Measurements from ENCODE around the gene AK5.

Gene AK5

GRCh38 chr1:77532641-77533040 is 250.8 kb downstream of the AK5 start:
- DNase-seq (ENCODE audit: low spot score) = no peak
- TF ChIP-seq CTCF (IDR thresholded peaks at IDR 0.05; ENCODE audit: borderline replicate concordance, control extremely low read depth, extremely low read depth, insufficient read depth, missing control alignments) = no peak
- in situ Hi-C loops (cut with MboI; ENCODE audit: low sequenced_read_pairs, unreplicated experiment) = loop anchor here (10.0 to 25.0 kb wide), 2 partner anchors 388 to 580 kb away; no protein-coding TSS in a partner anchor

DNA sequence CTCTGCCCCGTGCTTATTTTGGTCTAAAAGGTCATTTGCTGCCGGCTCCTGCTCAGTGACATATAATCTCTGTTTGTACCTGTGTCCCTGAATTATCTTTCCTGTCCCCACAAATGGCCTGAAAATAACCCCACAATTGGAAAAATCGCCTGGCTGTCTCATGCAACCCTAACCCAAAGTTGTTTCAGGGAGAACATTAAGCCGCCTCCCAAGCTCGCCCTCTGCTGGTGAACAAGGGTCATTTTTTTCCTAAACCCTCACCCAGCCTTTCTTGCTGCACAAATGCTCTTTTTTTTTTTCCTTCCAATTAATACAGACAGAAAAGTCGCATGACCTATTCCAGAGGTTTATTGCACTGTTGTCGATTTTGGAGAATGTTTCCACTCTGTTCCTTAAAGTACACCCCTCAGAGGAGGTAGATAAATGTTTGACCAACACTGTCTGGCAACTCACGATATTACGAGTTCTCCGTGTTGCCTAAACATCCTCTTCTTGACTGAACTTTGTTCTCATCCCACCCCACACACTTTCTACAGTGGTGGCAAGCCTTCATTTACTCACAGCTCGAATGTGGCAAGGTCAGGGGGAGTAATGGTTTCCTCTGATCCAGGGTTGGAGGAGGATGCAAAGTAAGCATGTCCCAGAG is 252.0 kb downstream of the AK5 start:
- peak; percentile 73 for TF ChIP-seq CTCF (IDR thresholded peaks at IDR 0.05; ENCODE audit: borderline replicate concordance, control extremely low read depth, extremely low read depth, insufficient read depth, missing control alignments)
- peak; percentile 71 for DNase-seq (ENCODE audit: low spot score)
- in situ Hi-C loops (cut with MboI; ENCODE audit: low sequenced_read_pairs, unreplicated experiment) = loop anchor here (10.0 to 25.0 kb wide), 2 partner anchors 389 to 579 kb away; no protein-coding TSS in a partner anchor

DNA sequence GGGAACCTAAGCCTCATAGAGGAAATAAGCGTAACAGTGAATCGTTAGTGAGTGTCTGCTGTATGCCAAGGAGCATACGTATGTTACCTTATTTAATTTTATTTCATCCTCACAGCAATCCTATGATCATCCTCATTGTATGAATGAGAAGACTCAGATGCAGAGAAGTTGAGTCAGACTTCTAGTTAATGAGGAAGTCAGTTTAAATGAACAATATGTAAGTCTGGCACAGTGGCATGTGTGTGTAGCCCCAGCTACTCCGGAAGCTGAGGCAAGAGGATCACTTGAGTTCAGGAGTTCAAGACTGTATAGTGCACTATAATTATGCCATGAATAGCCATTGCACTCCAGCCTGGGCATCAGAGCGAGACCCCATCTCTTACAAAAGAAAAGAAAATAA is 252.6 kb downstream of the AK5 start:
- in situ Hi-C loops (cut with MboI; ENCODE audit: low sequenced_read_pairs, unreplicated experiment) = loop anchor here (10.0 to 25.0 kb wide), 2 partner anchors 390 to 578 kb away; no protein-coding TSS in a partner anchor
- DNase-seq (ENCODE audit: low spot score) = no peak
- TF ChIP-seq CTCF (IDR thresholded peaks at IDR 0.05; ENCODE audit: borderline replicate concordance, control extremely low read depth, extremely low read depth, insufficient read depth, missing control alignments) = no peak

DNA sequence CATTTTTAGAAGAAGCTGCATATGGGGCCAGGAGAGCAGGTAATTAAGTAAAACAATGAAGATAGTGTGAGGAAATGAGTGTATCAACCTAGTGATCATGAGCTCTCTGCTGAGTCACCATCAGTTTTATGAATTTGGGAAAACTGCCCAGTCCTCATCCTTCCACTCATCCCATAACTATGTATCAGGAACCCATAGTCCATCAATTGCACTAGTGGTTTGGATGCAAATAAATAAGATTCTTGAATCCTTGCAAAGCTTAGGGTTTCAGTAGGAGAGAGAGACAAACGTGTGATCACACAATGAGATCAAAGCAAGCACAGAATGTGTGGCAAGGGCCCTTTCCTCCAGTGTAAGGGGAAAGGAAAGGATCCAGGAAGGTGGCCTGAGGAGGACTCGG is 255.0 kb downstream of the AK5 start:
- no peak for DNase-seq (ENCODE audit: low spot score)
- TF ChIP-seq CTCF (IDR thresholded peaks at IDR 0.05; ENCODE audit: borderline replicate concordance, control extremely low read depth, extremely low read depth, insufficient read depth, missing control alignments) = no peak

GRCh38 chr1:77538956-77539518 is 257.2 kb downstream of the AK5 start:
- no peak for TF ChIP-seq CTCF (IDR thresholded peaks at IDR 0.05; ENCODE audit: borderline replicate concordance, control extremely low read depth, extremely low read depth, insufficient read depth, missing control alignments)
- in situ Hi-C loops (cut with MboI; ENCODE audit: low sequenced_read_pairs, unreplicated experiment) = loop anchor here (10.0 to 25.0 kb wide), 2 partner anchors 394 to 573 kb away; no protein-coding TSS in a partner anchor
- no peak for DNase-seq (ENCODE audit: low spot score)

More for the DNA sequence above, 255.0 kb downstream of the AK5 start:
- in situ Hi-C loops (cut with MboI; ENCODE audit: low sequenced_read_pairs, unreplicated experiment) = loop anchor here (10.0 to 25.0 kb wide), 2 partner anchors 392 to 575 kb away; no protein-coding TSS in a partner anchor

DNA sequence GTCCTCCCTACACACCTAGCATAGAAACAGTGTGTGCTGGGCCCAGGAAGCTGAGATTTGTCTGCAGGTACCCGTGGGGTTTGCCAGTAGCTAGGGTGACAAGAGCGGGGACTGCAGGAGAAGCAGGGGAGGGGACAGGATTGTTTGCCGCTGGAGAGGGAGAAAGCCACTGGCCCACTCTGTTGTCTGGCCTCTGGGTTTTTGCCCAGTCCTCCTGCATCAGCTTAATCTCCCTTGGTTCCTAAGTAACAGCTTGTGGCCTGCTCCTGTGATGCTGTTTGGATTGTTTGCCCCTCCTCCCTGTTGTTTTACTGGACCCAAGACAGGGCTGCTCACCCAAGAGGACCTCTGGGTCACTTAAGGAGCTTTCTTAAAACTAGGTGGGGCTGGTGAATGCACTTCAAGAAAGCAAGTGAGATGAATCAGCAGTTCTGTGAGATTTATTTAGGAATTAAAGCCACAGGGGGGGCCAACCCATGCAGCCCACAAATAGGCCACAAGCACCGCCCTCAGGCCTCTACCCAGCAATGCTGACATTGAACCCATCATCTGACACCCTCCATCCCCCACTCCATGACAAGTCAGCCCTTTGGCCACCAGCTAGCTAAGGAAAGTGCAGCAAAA is 257.8 kb downstream of the AK5 start:
- no peak for DNase-seq (ENCODE audit: low spot score)
- no peak for TF ChIP-seq CTCF (IDR thresholded peaks at IDR 0.05; ENCODE audit: borderline replicate concordance, control extremely low read depth, extremely low read depth, insufficient read depth, missing control alignments)
- in situ Hi-C loops (cut with MboI; ENCODE audit: low sequenced_read_pairs, unreplicated experiment) = loop anchor here (10.0 to 25.0 kb wide), 2 partner anchors 395 to 573 kb away; no protein-coding TSS in a partner anchor

Data from GM13976 (cell line).